Measurements from ENCODE around the gene ADAMTS9.

Gene ADAMTS9

GRCh38 chr3:64651741-64652241, 36.0 kb downstream of the ADAMTS9 start:
- no peak for DNase-seq

GRCh38 chr3:64651303-64651702, 36.5 kb downstream of the ADAMTS9 start:
- DNase-seq: no peak

GRCh38 chr3:64650715-64651114, 37.1 kb downstream of the ADAMTS9 start:
- DNase-seq: no peak

DNA sequence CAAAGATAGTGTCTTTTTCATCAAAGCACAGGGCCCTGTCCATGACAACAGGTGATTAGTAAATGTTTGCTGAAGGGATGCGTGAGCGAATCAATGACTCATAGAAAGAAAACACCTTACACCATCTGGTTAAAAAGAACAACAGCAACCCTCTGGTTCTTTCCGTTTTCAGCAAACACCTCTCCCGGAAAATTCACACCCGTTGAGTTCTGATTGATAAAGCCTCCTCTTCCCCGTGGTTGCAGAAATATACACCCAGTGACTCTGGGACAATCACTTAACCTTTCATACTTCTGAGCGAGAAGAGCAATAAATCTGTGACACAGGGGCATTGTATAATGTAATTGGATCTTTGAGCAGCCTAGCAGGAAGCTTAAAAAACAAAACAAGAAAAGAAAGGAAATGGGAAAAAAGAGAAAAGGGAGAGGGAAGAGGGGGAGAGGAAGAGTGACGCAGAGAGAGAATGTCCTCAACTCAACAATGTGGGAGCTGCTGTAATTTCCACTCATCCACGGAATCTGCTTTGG, 37.6 kb downstream of the ADAMTS9 start:
- no peak for DNase-seq

DNA sequence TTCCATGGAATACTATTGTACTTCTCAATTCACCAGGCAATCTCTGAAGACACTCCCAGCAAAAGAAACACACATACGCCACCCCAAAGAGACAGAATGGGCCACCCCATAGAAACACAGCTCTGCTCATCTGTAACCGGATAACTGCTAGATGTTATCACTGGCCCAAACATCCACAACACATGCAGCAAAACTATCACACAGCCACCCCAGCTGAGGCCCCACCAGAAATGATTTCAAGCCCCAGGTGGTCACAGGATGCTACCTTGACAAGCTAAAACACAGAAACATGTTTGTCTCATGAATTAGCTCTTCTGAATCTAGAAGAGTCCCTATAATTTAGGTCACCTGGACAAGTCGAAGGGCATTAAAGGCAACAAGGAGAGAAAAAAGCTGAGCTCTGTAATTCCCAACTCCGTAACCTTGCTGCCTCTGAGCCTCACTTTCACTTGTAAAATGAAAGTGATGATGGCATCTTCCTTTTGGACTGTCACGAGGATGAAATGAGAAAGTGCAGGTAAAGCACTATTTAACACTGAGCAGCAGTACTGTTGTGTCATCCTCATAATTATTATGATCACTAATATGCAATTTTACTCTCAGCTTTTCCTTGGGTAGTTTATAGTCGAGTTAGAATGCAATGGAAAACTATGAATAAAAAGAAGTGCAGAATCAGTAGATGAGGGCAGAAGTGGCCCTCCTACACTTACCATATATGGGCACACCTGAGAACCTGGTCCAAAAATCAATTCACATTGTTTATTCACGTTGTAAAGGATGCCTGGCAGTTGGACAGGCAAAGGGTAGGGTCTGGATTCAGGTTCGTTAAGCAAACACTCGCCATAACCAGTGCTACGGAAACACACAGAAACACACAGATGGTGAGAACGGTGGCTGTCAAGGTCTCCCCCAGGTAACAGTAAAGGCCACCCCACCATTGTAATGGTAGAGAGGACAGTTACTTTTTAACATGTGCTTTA, 38.6 kb downstream of the ADAMTS9 start:
- no peak for DNase-seq

- DNase-seq: no peak
These were observed 40.0 kb downstream of the ADAMTS9 start for GRCh38 chr3:64647825-64648224.

GRCh38 chr3:64645243-64645642, 42.6 kb downstream of the ADAMTS9 start:
- DNase-seq: no peak

GRCh38 chr3:64644483-64644882, 43.3 kb downstream of the ADAMTS9 start:
- DNase-seq: no peak

GRCh38 chr3:64642327-64643151, 45.3 kb downstream of the ADAMTS9 start:
- DNase-seq: no peak

DNA sequence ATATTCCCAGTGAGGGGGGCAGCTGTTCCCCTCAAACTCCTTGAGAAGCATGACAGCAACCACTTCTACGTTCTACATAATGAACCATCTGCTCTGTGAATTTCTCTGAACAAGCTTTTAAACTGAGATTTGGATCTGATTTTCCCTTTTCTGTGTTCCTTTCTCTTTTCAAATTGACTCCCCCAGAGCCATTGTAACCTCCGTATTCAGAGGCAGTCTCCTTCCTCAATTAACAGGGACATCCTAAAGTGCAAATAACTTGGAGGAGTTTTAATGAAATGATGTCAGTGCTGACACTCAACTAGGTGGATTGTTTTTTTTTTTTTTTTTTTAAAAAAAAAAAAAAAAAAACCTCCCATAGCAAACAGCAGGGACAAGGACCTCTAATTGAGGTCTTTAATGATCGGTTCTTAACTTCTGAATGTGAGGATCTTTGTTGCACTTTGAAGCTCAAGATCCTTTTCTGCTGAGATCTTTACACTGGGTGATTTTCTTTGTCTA, 48.8 kb downstream of the ADAMTS9 start:
- no peak for DNase-seq

GRCh38 chr3:64638511-64638910, 49.3 kb downstream of the ADAMTS9 start:
- no peak for DNase-seq

DNA sequence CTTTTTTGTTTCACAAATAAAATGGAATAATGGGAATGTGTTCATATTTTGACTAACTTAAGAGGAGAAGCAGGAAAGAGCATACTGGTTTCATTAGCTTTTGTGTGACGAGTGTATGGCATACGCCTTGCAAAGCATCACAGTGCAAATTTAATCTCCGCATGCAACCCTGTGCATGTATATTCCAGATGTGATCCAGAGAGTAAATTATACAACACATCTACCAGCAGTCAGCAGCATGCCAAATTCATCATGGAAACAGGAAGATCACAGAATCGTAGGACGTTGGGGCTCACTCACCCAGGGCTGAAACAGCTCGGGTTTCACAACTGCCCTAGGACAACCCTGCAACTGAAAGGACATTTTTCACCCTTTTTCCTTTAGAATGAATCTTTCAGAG, 53.4 kb downstream of the ADAMTS9 start:
- DNase-seq: no peak

- no peak for DNase-seq
These were observed 55.8 kb downstream of the ADAMTS9 start for GRCh38 chr3:64631951-64632350.

- DNase-seq: no peak
These were observed 60.1 kb downstream of the ADAMTS9 start for GRCh38 chr3:64627471-64628321.

DNA sequence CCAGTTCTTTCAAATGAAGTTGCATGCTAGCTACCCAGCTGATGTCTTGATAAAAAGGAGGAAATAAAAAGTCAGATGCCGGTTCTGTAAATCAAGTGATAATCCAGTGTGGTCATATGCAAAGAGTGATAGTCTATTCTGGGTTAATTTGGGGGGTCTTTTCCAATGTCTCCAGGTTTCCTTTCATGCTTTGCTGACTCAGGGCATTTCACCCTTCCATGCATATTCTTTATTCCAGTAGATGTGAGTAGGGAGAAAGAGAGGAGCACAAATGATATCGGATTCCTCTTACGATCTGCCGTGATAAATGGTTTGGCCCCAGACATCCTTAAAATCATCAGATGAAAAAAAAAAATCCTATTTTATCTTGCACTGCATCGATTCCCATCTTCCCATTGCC, 60.8 kb downstream of the ADAMTS9 start:
- DNase-seq: no peak

DNA sequence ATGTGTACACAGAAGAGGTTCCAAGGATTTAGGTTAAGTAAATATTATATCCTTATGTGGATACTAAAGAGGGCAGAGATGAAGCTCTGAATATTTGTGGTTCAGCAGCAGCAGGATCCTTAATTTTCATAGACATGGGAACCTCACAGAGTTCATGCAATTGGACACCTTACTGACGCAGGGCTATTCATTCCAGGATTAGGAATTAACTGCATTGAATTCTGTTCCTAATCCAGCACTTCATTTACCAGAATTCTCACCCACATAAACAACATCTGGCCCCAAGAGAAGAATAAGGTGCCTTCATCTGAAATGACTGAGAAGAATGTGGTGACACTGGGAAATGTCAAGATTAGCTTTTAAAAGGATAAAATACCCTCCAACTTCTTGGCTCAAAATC, 62.4 kb downstream of the ADAMTS9 start:
- no peak for DNase-seq

DNA sequence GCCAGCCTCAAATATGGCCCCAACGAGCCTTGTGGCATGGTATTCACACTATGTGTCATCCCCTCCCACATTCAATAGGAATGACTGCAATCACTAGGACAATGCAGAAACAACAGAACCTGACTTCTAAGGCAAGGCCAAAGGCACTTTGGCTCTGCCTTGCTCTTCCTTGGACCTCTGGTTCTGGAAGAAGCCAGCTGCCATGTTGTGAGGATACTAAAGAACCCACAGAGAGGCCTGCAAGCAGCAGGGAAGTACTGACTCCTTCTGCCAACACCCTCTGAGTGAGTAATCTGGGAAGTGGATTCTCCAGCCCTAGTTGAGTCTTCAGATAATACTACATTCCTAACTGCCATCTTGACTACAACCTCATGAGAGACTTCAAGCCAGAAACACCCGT, 64.7 kb downstream of the ADAMTS9 start:
- DNase-seq: no peak

GRCh38 chr3:64621726-64622395, 65.9 kb downstream of the ADAMTS9 start:
- DNase-seq: no peak

- no peak for DNase-seq
These were observed 66.5 kb downstream of the ADAMTS9 start for GRCh38 chr3:64621275-64621674.

GRCh38 chr3:64620020-64620419, 67.8 kb downstream of the ADAMTS9 start:
- no peak for DNase-seq

- no peak for DNase-seq
These were observed 68.6 kb downstream of the ADAMTS9 start for GRCh38 chr3:64619216-64619615.

GRCh38 chr3:64617610-64618009, 70.2 kb downstream of the ADAMTS9 start:
- DNase-seq: no peak
